Calu3 (cell line): ENCODE data around the gene TMEM236. TPM values are rescaled to one million over a fixed set of nuclear protein-coding genes. Genes with fewer than 3 reads are reported as not detected.
"Not testable (repeated sequence)": the region's sequence is repeated elsewhere in the genome, so short reads cannot be mapped to it uniquely, and the experiment has no call there.

Experiments
- BruUV-seq: library from RNA; stranded (reverse); fragments of 400-500 nt; replicated peaks from 2 replicates; lab custom pipeline; 2021; lab: Mats Ljungman, UMichigan
- CTCF ChIA-PET: fragments of 300-600 bp; sonication (Branson Sonifier 250); formaldehyde crosslinking; loops from one replicate; lab custom pipeline; 2022; ENCODE audit warnings: antibody characterized with exemption; lab: Charles Lee
- DNase-seq: peaks from one replicate; pipeline ENCODE4 v3.0.0; 2022
- H3K27ac Mint-ChIP-seq: one replicate; pipeline ENCODE4 v1.8.0; 2022; ENCODE audit warnings: mixed read lengths; ENCODE audit not compliant: unreplicated experiment
- H3K27me3 Mint-ChIP-seq: one replicate; pipeline ENCODE4 v1.8.0; 2022; ENCODE audit warnings: mixed read lengths; ENCODE audit not compliant: unreplicated experiment
- H3K36me3 Mint-ChIP-seq: one replicate; pipeline ENCODE4 v1.8.0; 2022; ENCODE audit warnings: mild to moderate bottlenecking, moderate library complexity, mixed read lengths; ENCODE audit not compliant: insufficient read depth, unreplicated experiment
- H3K4me1 Mint-ChIP-seq: one replicate; pipeline ENCODE4 v1.8.0; 2022; ENCODE audit warnings: mild to moderate bottlenecking, low read depth, mixed read lengths; ENCODE audit not compliant: unreplicated experiment
- H3K4me3 Mint-ChIP-seq: one replicate; pipeline ENCODE4 v1.8.0; 2022; ENCODE audit warnings: mild to moderate bottlenecking, low read depth, moderate library complexity, mixed read lengths; ENCODE audit not compliant: unreplicated experiment
- H3K9me3 Mint-ChIP-seq: one replicate; pipeline ENCODE4 v1.8.0; 2022; ENCODE audit warnings: low read depth, mixed read lengths; ENCODE audit not compliant: unreplicated experiment
- CTCF ChIP-seq: fragments of 200-600 bp; IDR thresholded peaks from one replicate; pipeline ENCODE4 v1.8.0; 2022; ENCODE audit warnings: antibody characterized with exemption; ENCODE audit not compliant: unreplicated experiment
- intact Hi-C: fragments of 100-400 bp; cut with micrococcal nuclease; formaldehyde crosslinking; loops from one replicate; pipeline ENCODE4 v1.10.0; 2022; ENCODE audit not compliant: unreplicated experiment
- total RNA-seq: library from RNA; stranded (reverse); gene quantifications from 2 replicates; pipeline ENCODE4 v1.2.3, GENCODE V29; 2022

Gene TMEM236
- total RNA-seq, 1 experiment from 2014 or later: 0.38 TPM

- Mint-ChIP-seq H3K4me1 (no peaks in the 10 kb centered on the region), H3K27me3 (no peaks in the 10 kb centered on the region), H3K36me3 (no peaks in the 10 kb centered on the region), H3K9me3 (peaks cover 2% of the 10 kb centered on the region), H3K4me3 (no peak overlapping the region), H3K27ac (no peak overlapping the region)
- TF ChIP-seq CTCF: no peak
- CTCF ChIA-PET: no interaction called here
- BruUV-seq: no TSS peak
- intact Hi-C loops: no loop called here
- DNase-seq: no peak
These were observed 35.8 kb upstream of the TMEM236 start for GRCh38 chr10:17716161-17716560.

- H3K4me1 Mint-ChIP-seq, DNase-seq, H3K9me3 Mint-ChIP-seq, H3K27ac Mint-ChIP-seq, H3K36me3 Mint-ChIP-seq, H3K27me3 Mint-ChIP-seq, BruUV-seq, intact Hi-C loops, CTCF ChIA-PET, H3K4me3 Mint-ChIP-seq: not testable (repeated sequence)
These were observed 29.5 kb upstream of the TMEM236 start for GRCh38 chr10:17722317-17723014.

GRCh38 chr10:17725703-17726102 lies 26.3 kb upstream of the TMEM236 start:
- no peak for TF ChIP-seq CTCF
- no peaks in the 10 kb centered on the region for H3K9me3 Mint-ChIP-seq
- DNase-seq: no peak
- CTCF ChIA-PET: no interaction called here
- no peaks in the 10 kb centered on the region for H3K4me1 Mint-ChIP-seq
- intact Hi-C loops: no loop called here
- H3K27me3 Mint-ChIP-seq: no peaks in the 10 kb centered on the region
- BruUV-seq: no TSS peak
- no peaks in the 10 kb centered on the region for H3K36me3 Mint-ChIP-seq
- H3K4me3 Mint-ChIP-seq: no peak overlapping the region
- no peak overlapping the region for H3K27ac Mint-ChIP-seq

GRCh38 chr10:17729630-17730029 lies 22.4 kb upstream of the TMEM236 start:
- Mint-ChIP-seq H3K27ac (no peak overlapping the region), H3K9me3 (no peaks in the 10 kb centered on the region), H3K4me1 (no peaks in the 10 kb centered on the region), H3K27me3 (no peaks in the 10 kb centered on the region), H3K4me3 (no peak overlapping the region), H3K36me3 (no peaks in the 10 kb centered on the region)
- DNase-seq: no peak
- CTCF ChIA-PET: no interaction called here
- TF ChIP-seq CTCF: no peak
- intact Hi-C loops: no loop called here
- BruUV-seq: no TSS peak

GRCh38 chr10:17730667-17731066 lies 21.3 kb upstream of the TMEM236 start:
- no TSS peak for BruUV-seq
- TF ChIP-seq CTCF: no peak
- Mint-ChIP-seq H3K4me3 (no peak overlapping the region), H3K27me3 (no peaks in the 10 kb centered on the region), H3K36me3 (no peaks in the 10 kb centered on the region), H3K4me1 (no peaks in the 10 kb centered on the region), H3K27ac (no peak overlapping the region), H3K9me3 (no peaks in the 10 kb centered on the region)
- CTCF ChIA-PET: interaction anchor here (0.7 kb wide), 1 partner anchor 554 kb away, joined by 3 read pairs; no protein-coding TSS in a partner anchor
- intact Hi-C loops: no loop called here
- DNase-seq: no peak
